Central memory CD8-positive, alpha-beta T cell (primary cell): ENCODE measurements around the gene SHB.

Source experiments
- ATAC-seq: fragments of 150-1000 bp; cut with Tn5 transposase; replicated peaks from 2 replicates; pipeline ENCODE4 v1.10.0; 2022; ENCODE audit warnings: mild to moderate bottlenecking, moderate FRiP score, moderate number of reproducible peaks; ENCODE audit not compliant: poor library complexity, severe bottlenecking; ENCODE audit errors: extremely low read depth
- DNase-seq, 2 donors: peaks; one replicate each; pipeline ENCODE4 v3.0.0; 2021; ENCODE audit warnings: low spot score in 2 of 2
- H3K27ac Mint-ChIP-seq: one replicate; pipeline ENCODE4 v1.8.0; 2022; ENCODE audit warnings: low read depth, mild to moderate bottlenecking, moderate library complexity, mixed read lengths
- H3K27me3 Mint-ChIP-seq: one replicate; pipeline ENCODE4 v1.8.0; 2022; ENCODE audit warnings: mixed read lengths
- H3K36me3 Mint-ChIP-seq: one replicate; pipeline ENCODE4 v1.8.0; 2022; ENCODE audit warnings: mild to moderate bottlenecking, moderate library complexity, mixed read lengths; ENCODE audit not compliant: insufficient read depth
- H3K4me1 Mint-ChIP-seq: one replicate; pipeline ENCODE4 v1.8.0; 2022; ENCODE audit warnings: mixed read lengths
- H3K4me3 Mint-ChIP-seq: one replicate; pipeline ENCODE4 v1.8.0; 2022; ENCODE audit warnings: mild to moderate bottlenecking, moderate library complexity, mixed read lengths
- H3K9me3 Mint-ChIP-seq: one replicate; pipeline ENCODE4 v1.8.0; 2022; ENCODE audit warnings: mixed read lengths

Gene SHB

GRCh38 chr9:38009035-38009501 is 60.0 kb downstream of the SHB start:
- no peaks in the 10 kb centered on the region for H3K9me3 Mint-ChIP-seq
- H3K27ac Mint-ChIP-seq, result peak overlapping the region; percentile 71
- H3K4me3 Mint-ChIP-seq, result no peak overlapping the region
- DNase-seq (no peak), ATAC-seq (no peak)
- no peaks in the 10 kb centered on the region for H3K27me3 Mint-ChIP-seq
- no peaks in the 10 kb centered on the region for H3K36me3 Mint-ChIP-seq
- peaks cover 24% of the 10 kb centered on the region for H3K4me1 Mint-ChIP-seq

DNA sequence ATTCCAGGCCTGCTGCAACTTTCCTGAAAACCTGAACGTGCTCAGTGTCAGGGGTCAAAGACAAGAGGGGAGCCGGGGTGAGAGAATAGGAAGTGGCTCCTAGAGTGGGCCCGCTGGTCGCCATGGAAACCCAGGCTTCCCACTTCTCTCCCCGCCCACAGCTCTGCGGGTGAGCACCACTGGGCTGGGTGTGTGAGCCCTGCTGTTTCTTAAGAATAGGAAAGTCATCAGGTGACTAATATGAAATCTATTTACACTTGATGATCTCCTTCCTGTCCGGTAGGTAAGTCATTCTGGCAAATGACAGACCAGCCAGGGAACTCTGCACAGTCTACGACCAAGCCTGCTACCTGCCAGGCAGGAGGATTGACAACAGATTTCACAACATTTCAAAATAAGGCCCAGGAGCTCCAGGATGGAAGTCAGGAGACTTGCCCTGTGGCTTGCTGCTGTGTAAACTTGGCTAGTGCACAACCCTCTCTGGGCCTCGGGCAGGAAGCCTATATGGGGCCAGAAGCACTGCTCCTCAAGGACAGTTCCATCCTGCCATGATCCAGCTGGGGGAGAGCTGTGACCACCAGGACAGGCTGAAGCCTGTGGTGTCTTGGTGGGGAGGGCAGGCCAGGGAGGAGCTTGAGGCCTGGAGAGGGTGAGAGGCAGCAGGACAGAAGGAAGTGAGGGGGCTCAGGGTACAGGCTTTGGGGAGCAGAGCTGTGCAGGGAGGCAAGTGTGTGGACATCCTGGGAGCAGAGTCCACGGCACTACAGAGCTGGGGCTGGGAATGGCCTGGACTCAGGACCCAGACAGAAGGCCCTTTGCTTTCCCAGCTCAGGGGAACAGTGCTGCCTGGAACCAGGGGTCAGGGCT is 60.6 kb downstream of the SHB start:
- no peaks in the 10 kb centered on the region for H3K36me3 Mint-ChIP-seq
- no peak overlapping the region for H3K4me3 Mint-ChIP-seq
- peaks cover 28% of the 10 kb centered on the region for H3K4me1 Mint-ChIP-seq
- H3K27ac Mint-ChIP-seq, result peak overlapping the region; percentile 71
- no peaks in the 10 kb centered on the region for H3K27me3 Mint-ChIP-seq
- DNase-seq, result no peak
- no peaks in the 10 kb centered on the region for H3K9me3 Mint-ChIP-seq
- peak; percentile 26 for ATAC-seq

DNA sequence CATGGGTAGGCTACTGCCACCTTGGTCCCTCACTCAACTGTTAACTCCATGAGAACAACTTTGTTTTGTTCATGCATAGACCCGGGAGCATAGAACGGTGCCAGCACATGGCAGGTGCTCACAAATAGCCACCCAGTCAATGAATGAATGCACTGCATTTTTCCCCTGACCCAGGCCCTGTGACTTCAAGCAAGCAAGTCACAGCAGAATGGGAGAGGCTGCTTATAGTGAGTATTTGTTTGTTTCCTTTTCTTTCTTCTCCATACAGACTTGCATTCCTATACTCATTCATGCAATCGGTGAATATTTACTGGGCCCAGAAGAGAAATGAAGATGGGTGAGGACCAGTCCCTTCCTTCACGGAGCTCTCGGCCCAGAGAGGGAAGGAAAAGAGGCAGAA is 62.0 kb downstream of the SHB start:
- ATAC-seq, result no peak
- no peak for DNase-seq
- Mint-ChIP-seq H3K9me3 (no peaks in the 10 kb centered on the region), H3K36me3 (no peaks in the 10 kb centered on the region), H3K27ac (peak overlapping the region; percentile 0), H3K27me3 (no peaks in the 10 kb centered on the region), H3K4me1 (peaks cover 33% of the 10 kb centered on the region), H3K4me3 (no peak overlapping the region)

DNA sequence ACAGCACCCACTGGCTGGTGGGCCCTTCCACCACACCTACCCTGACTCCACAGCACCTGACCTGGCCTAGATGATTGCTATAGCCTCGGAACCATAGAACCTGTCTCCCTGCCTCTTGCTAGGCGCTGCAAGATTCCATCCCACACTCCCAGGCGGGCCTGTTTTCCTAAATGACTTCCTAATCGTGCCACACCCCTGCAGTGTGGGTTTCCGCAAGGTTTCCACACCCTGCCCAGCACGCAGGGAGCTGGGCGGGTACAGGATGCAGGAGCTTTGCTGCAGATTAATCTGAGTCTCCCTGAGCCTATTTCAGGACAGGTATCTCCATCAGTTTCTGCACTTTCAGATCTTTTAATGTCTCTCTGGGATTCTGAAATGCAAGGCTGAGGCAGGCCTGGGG is 62.9 kb downstream of the SHB start:
- ATAC-seq, result no peak
- Mint-ChIP-seq H3K4me1 (peaks cover 33% of the 10 kb centered on the region), H3K9me3 (no peaks in the 10 kb centered on the region), H3K27ac (peak overlapping the region; percentile 0), H3K27me3 (no peaks in the 10 kb centered on the region), H3K36me3 (no peaks in the 10 kb centered on the region), H3K4me3 (no peak overlapping the region)
- DNase-seq, result no peak

- Mint-ChIP-seq H3K4me1 (peaks cover 33% of the 10 kb centered on the region), H3K27ac (no peak overlapping the region), H3K27me3 (no peaks in the 10 kb centered on the region), H3K36me3 (no peaks in the 10 kb centered on the region), H3K9me3 (no peaks in the 10 kb centered on the region), H3K4me3 (no peak overlapping the region)
- ATAC-seq, result no peak
- DNase-seq, result no peak
Observed at GRCh38 chr9:38004809-38005560, 64.0 kb downstream of the SHB start.

DNA sequence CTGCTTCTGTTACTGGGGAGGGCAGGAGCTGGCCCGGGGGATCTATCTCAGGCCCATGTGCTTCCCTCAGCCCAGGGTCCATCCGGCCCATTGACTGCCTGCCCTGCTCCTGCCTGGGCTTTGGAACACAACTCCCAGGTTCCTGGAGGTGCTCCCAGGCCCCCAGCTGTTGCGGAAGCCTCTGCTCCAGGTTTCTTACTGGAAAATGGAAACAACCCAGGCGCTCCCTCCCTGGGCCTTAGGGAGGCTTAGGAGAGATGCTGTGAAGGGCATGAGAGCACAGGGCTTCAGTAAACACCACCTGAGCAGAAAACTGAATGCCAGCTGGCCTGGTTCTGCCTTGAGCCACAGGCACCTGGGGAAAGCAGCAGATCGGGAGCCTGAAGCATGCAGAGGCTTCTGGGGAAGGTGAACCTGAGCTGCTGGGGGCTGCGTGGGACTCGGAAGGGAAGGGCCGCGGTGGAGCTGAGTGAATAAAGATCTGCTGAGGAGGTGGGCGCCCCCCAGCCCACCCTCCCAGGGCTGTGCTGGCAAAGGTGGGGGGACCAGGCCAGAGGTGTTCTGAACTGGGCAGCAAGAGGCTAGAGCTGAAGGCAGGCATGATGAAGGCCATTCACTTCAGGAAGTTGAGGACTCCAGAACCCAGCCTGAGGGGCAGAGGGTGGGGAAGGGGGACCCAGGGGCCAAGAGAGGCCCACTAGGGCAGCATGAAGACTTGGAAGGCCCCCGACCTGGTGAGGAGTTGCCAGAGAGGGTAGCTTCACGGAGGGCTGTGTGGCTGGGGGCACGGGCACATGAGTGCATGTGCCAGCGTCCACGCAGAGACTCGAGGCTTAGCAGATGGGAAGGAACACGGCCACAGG is 64.8 kb downstream of the SHB start:
- Mint-ChIP-seq H3K9me3 (no peaks in the 10 kb centered on the region), H3K27ac (no peak overlapping the region), H3K4me3 (no peak overlapping the region), H3K27me3 (no peaks in the 10 kb centered on the region), H3K36me3 (no peaks in the 10 kb centered on the region), H3K4me1 (peaks cover 33% of the 10 kb centered on the region)
- DNase-seq (no peak), ATAC-seq (no peak)

DNA sequence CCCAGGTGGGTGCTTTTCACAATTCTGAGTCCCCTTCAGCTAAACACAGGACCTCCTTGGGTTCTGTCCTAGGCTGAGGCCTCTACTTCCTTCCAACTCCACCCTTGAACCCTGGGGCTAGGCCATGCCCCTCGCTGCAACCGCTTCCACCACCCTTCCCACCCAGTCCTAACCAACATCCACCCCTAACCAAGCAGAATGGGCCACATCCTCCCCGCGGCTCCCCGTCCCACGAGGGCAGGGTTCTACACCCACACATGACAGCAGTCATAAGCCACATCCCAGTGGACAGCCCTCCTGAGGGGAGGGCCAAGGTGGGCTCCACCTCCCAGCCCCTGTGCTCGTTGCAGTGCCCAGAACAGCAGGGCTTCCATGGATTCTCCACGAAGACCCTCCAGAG is 65.8 kb downstream of the SHB start:
- Mint-ChIP-seq H3K4me1 (peaks cover 26% of the 10 kb centered on the region), H3K27me3 (no peaks in the 10 kb centered on the region), H3K27ac (peak overlapping the region; percentile 11), H3K36me3 (no peaks in the 10 kb centered on the region), H3K4me3 (peak overlapping the region; percentile 24), H3K9me3 (no peaks in the 10 kb centered on the region)
- ATAC-seq (peak; percentile 63), DNase-seq (peak in 1 of 2 donors; percentile 23)

GRCh38 chr9:38001430-38001829 is 67.6 kb downstream of the SHB start:
- no peak overlapping the region for H3K4me3 Mint-ChIP-seq
- ATAC-seq, result no peak
- DNase-seq, result no peak

DNA sequence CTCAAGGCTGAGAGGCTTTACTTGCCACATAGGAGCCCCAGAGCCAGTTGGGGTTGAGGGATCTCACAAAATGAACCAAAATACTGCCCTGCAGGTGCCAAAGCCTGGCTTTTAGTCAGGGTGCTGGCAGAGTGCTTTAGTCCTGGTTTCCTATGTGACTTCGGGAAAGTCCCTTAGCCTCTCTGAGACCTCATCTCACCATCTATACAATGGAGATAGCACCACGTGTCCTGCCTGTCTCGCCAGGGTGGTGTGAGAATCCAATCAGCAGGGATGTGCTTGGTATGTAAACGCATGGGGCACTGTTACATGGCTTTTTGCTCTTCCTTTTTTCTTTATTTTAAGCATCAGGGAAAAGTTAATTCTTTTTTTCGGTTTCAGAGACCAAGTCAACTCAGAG is 68.3 kb downstream of the SHB start:
- no peak for ATAC-seq
- Mint-ChIP-seq H3K4me1 (peaks cover 10% of the 10 kb centered on the region), H3K4me3 (no peak overlapping the region), H3K9me3 (no peaks in the 10 kb centered on the region), H3K27ac (no peak overlapping the region), H3K27me3 (no peaks in the 10 kb centered on the region), H3K36me3 (no peaks in the 10 kb centered on the region)
- no peak for DNase-seq

More at GRCh38 chr9:38001430-38001829, 67.6 kb downstream of the SHB start:
- no peaks in the 10 kb centered on the region for H3K27me3 Mint-ChIP-seq
- no peaks in the 10 kb centered on the region for H3K9me3 Mint-ChIP-seq
- no peak overlapping the region for H3K27ac Mint-ChIP-seq
- no peaks in the 10 kb centered on the region for H3K36me3 Mint-ChIP-seq
- H3K4me1 Mint-ChIP-seq, result peaks cover 14% of the 10 kb centered on the region

DNA sequence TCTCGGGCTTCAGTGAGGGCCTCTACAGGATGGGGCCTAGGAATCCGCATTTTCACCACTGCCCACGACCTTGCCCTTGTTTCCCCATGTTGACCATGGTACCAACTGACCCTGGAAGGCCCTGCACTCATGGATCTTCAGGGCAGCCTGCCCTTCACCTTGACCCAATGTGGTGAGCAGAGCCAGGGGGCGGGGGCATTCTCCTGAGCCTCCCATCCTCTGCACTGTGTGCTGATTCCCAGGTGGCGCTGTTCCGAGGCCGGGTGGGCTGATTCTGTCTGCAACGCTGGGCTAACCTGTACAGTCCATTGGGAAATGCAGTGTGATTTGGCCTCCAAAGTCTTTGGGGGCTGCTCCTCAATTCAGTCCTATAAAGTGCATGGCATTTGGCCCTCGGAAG is 68.7 kb downstream of the SHB start:
- no peak for DNase-seq
- Mint-ChIP-seq H3K36me3 (no peaks in the 10 kb centered on the region), H3K9me3 (no peaks in the 10 kb centered on the region), H3K27ac (no peak overlapping the region), H3K4me1 (peaks cover 10% of the 10 kb centered on the region), H3K27me3 (no peaks in the 10 kb centered on the region), H3K4me3 (no peak overlapping the region)
- no peak for ATAC-seq

GRCh38 chr9:37999588-38000189 is 69.3 kb downstream of the SHB start:
- Mint-ChIP-seq H3K4me1 (peaks cover 10% of the 10 kb centered on the region), H3K36me3 (peaks cover 3% of the 10 kb centered on the region), H3K9me3 (no peaks in the 10 kb centered on the region), H3K4me3 (no peak overlapping the region), H3K27me3 (no peaks in the 10 kb centered on the region), H3K27ac (no peak overlapping the region)
- ATAC-seq (no peak), DNase-seq (no peak)
